ENCODE data around the gene CELF2.
"Not testable (repeated sequence)": the region's sequence is repeated elsewhere in the genome, so short reads cannot be mapped to it uniquely, and the experiment has no call there.

Gene CELF2

GRCh38 chr10:11104772-11105675 is 87.4 kb downstream of the CELF2 start:
- no peak for DNase-seq

- no peak for DNase-seq
Observed at GRCh38 chr10:11105676-11106004, 88.0 kb downstream of the CELF2 start.

GRCh38 chr10:11106621-11107374 is 89.1 kb downstream of the CELF2 start:
- DNase-seq, result no peak

GRCh38 chr10:11107948-11108347 is 90.3 kb downstream of the CELF2 start:
- no peak for DNase-seq

GRCh38 chr10:11108356-11108755 is 90.7 kb downstream of the CELF2 start:
- no peak for DNase-seq

- DNase-seq, result no peak
Observed at GRCh38 chr10:11109590-11109989, 91.9 kb downstream of the CELF2 start.

GRCh38 chr10:11110539-11110938 is 92.9 kb downstream of the CELF2 start:
- DNase-seq, result no peak

GRCh38 chr10:11111490-11111889 is 93.8 kb downstream of the CELF2 start:
- DNase-seq, result no peak

GRCh38 chr10:11112718-11113117 is 95.0 kb downstream of the CELF2 start:
- DNase-seq, result no peak

GRCh38 chr10:11113156-11113555 is 95.5 kb downstream of the CELF2 start:
- no peak for DNase-seq

GRCh38 chr10:11114269-11114668 is 96.6 kb downstream of the CELF2 start:
- no peak for DNase-seq

- DNase-seq, result no peak
Observed at GRCh38 chr10:11115337-11115736, 97.7 kb downstream of the CELF2 start.

GRCh38 chr10:11116361-11116760 is 98.7 kb downstream of the CELF2 start:
- DNase-seq, result no peak

GRCh38 chr10:11116817-11117216 is 99.1 kb downstream of the CELF2 start:
- DNase-seq, result no peak

GRCh38 chr10:11118686-11119085 is 101.0 kb downstream of the CELF2 start:
- no peak for DNase-seq

- no peak for DNase-seq
Observed at GRCh38 chr10:11119843-11120242, 102.2 kb downstream of the CELF2 start.

GRCh38 chr10:11120711-11121110 is 103.0 kb downstream of the CELF2 start:
- no peak for DNase-seq

- not testable (repeated sequence) for DNase-seq
Observed at GRCh38 chr10:11123892-11124291, 106.2 kb downstream of the CELF2 start.

GRCh38 chr10:11125004-11125403 is 107.3 kb downstream of the CELF2 start:
- no peak for DNase-seq

- not testable (repeated sequence) for DNase-seq
Observed at GRCh38 chr10:11127017-11127416, 109.3 kb downstream of the CELF2 start.

GRCh38 chr10:11131112-11131639 is 113.5 kb downstream of the CELF2 start:
- DNase-seq, result no peak

- no peak for DNase-seq
Observed at GRCh38 chr10:11134411-11134810, 116.7 kb downstream of the CELF2 start.

GRCh38 chr10:11135709-11136108 is 118.0 kb downstream of the CELF2 start:
- DNase-seq, result no peak

Measured in NCI-H2081 treated with DMSO at 0.1 percent for 48 hours (cell line).